ENCODE results near the gene CPNE1. TPM values are rescaled to one million over a fixed set of nuclear protein-coding genes. Genes with fewer than 3 reads are reported as not detected.

The CPNE1 gene
- total RNA-seq, 1 experiment from 2014 or later: 216 TPM

- no peaks in the 10 kb centered on the region for H3K9me2 ChIP-seq (replicated peaks; ENCODE audit: insufficient read depth, low read length)
- DNase-seq: no peak
- no peak overlapping the region for H3K9ac ChIP-seq (ENCODE audit: low read length)
- H3K27ac ChIP-seq (ENCODE audit: low read length): no peak overlapping the region
- H4K20me1 ChIP-seq (ENCODE audit: insufficient read depth, low read depth, low read length): peaks cover 54% of the 10 kb centered on the region
- H3K79me2 ChIP-seq (ENCODE audit: low read length): peaks cover 99% of the 10 kb centered on the region
- no peak overlapping the region for H2AFZ ChIP-seq (ENCODE audit: low read length)
- H3K4me3 ChIP-seq (ENCODE audit: low read length): no peak overlapping the region
- H3K9me3 ChIP-seq (ENCODE audit: low read length): no peaks in the 10 kb centered on the region
- H3K36me3 ChIP-seq (ENCODE audit: insufficient read depth, low read length): peaks cover 65% of the 10 kb centered on the region
- no peak overlapping the region for H3K4me2 ChIP-seq (ENCODE audit: low read depth, low read length, poor library complexity, severe bottlenecking)
- no peaks in the 10 kb centered on the region for H3K27me3 ChIP-seq (ENCODE audit: low read length)
- H3K4me1 ChIP-seq (ENCODE audit: low read length): no peaks in the 10 kb centered on the region
These were observed 10.8 kb downstream of the CPNE1 start for GRCh38 chr20:35653893-35654292.

DNA sequence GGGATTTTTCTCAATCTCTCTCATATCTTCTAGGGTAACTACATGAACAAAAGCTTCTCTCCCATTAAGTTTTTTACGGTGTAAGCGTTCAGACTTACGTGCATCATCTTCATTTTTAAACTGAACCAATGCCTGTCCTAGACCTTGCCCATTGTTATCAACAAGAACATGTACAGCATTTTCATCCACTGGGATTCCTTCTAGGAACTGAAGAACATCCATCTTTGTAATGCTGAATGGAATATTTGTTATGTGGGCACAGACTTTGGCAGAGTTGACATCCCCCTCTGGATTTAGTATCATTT lies 11.3 kb downstream of the CPNE1 start:
- Histone ChIP-seq H3K9ac (ENCODE audit: low read length) (no peak overlapping the region), H3K27ac (ENCODE audit: low read length) (no peak overlapping the region), H3K36me3 (ENCODE audit: insufficient read depth, low read length) (peaks cover 63% of the 10 kb centered on the region), H3K4me2 (ENCODE audit: low read depth, low read length, poor library complexity, severe bottlenecking) (no peak overlapping the region), H3K4me3 (ENCODE audit: low read length) (no peak overlapping the region), H4K20me1 (ENCODE audit: insufficient read depth, low read depth, low read length) (peaks cover 50% of the 10 kb centered on the region), H3K9me3 (ENCODE audit: low read length) (no peaks in the 10 kb centered on the region), H3K79me2 (ENCODE audit: low read length) (peaks cover 99% of the 10 kb centered on the region), H3K4me1 (ENCODE audit: low read length) (no peaks in the 10 kb centered on the region), H3K9me2 (replicated peaks; ENCODE audit: insufficient read depth, low read length) (no peaks in the 10 kb centered on the region), H3K27me3 (ENCODE audit: low read length) (no peaks in the 10 kb centered on the region), H2AFZ (ENCODE audit: low read length) (no peak overlapping the region)
- DNase-seq: no peak

- H3K9me3 ChIP-seq (ENCODE audit: low read length): no peaks in the 10 kb centered on the region
- peaks cover 47% of the 10 kb centered on the region for H4K20me1 ChIP-seq (ENCODE audit: insufficient read depth, low read depth, low read length)
- H2AFZ ChIP-seq (ENCODE audit: low read length): no peak overlapping the region
- H3K4me2 ChIP-seq (ENCODE audit: low read depth, low read length, poor library complexity, severe bottlenecking): no peak overlapping the region
- DNase-seq: no peak
- H3K79me2 ChIP-seq (ENCODE audit: low read length): peaks cover 99% of the 10 kb centered on the region
- no peak overlapping the region for H3K4me3 ChIP-seq (ENCODE audit: low read length)
- no peaks in the 10 kb centered on the region for H3K4me1 ChIP-seq (ENCODE audit: low read length)
- peaks cover 63% of the 10 kb centered on the region for H3K36me3 ChIP-seq (ENCODE audit: insufficient read depth, low read length)
- no peaks in the 10 kb centered on the region for H3K9me2 ChIP-seq (replicated peaks; ENCODE audit: insufficient read depth, low read length)
- H3K27ac ChIP-seq (ENCODE audit: low read length): no peak overlapping the region
- H3K27me3 ChIP-seq (ENCODE audit: low read length): no peaks in the 10 kb centered on the region
- no peak overlapping the region for H3K9ac ChIP-seq (ENCODE audit: low read length)
These were observed 11.9 kb downstream of the CPNE1 start for GRCh38 chr20:35652641-35653429.

DNA sequence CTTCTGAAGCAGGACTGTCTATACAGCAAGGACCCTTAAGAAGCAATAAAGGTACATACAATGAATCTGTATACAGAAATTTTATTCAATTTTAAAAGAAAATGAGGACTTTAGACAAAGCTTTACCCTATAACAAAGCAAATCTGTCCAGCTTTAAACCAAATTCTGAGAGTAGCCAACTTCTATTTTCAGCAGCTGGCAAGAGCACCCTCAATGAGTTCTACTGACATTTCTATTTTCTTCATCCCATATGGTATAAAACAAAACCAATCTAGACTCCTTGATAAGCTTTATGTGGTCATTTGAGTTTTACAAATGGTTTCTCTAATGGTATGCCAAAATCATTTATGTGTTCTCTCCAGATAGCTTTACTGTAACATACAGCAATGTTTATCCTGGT lies 12.7 kb downstream of the CPNE1 start:
- Histone ChIP-seq H3K9ac (ENCODE audit: low read length) (no peak overlapping the region), H3K9me2 (replicated peaks; ENCODE audit: insufficient read depth, low read length) (no peaks in the 10 kb centered on the region), H2AFZ (ENCODE audit: low read length) (no peak overlapping the region), H3K79me2 (ENCODE audit: low read length) (peaks cover 98% of the 10 kb centered on the region), H3K4me2 (ENCODE audit: low read depth, low read length, poor library complexity, severe bottlenecking) (no peak overlapping the region), H3K4me1 (ENCODE audit: low read length) (no peaks in the 10 kb centered on the region), H3K4me3 (ENCODE audit: low read length) (no peak overlapping the region), H3K27ac (ENCODE audit: low read length) (no peak overlapping the region), H3K9me3 (ENCODE audit: low read length) (no peaks in the 10 kb centered on the region), H3K27me3 (ENCODE audit: low read length) (no peaks in the 10 kb centered on the region), H4K20me1 (ENCODE audit: insufficient read depth, low read depth, low read length) (peaks cover 39% of the 10 kb centered on the region), H3K36me3 (ENCODE audit: insufficient read depth, low read length) (peaks cover 60% of the 10 kb centered on the region)
- no peak for DNase-seq

- H3K27ac ChIP-seq (ENCODE audit: low read length): no peak overlapping the region
- peaks cover 96% of the 10 kb centered on the region for H3K79me2 ChIP-seq (ENCODE audit: low read length)
- H4K20me1 ChIP-seq (ENCODE audit: insufficient read depth, low read depth, low read length): peaks cover 28% of the 10 kb centered on the region
- H3K4me3 ChIP-seq (ENCODE audit: low read length): no peak overlapping the region
- no peaks in the 10 kb centered on the region for H3K9me2 ChIP-seq (replicated peaks; ENCODE audit: insufficient read depth, low read length)
- no peaks in the 10 kb centered on the region for H3K9me3 ChIP-seq (ENCODE audit: low read length)
- H3K4me2 ChIP-seq (ENCODE audit: low read depth, low read length, poor library complexity, severe bottlenecking): no peak overlapping the region
- no peak for DNase-seq
- no peak overlapping the region for H3K9ac ChIP-seq (ENCODE audit: low read length)
- no peak overlapping the region for H2AFZ ChIP-seq (ENCODE audit: low read length)
- no peaks in the 10 kb centered on the region for H3K4me1 ChIP-seq (ENCODE audit: low read length)
- H3K27me3 ChIP-seq (ENCODE audit: low read length): no peaks in the 10 kb centered on the region
- H3K36me3 ChIP-seq (ENCODE audit: insufficient read depth, low read length): peaks cover 47% of the 10 kb centered on the region
These were observed 14.1 kb downstream of the CPNE1 start for GRCh38 chr20:35650632-35651031.

GRCh38 chr20:35648836-35649235 lies 15.9 kb downstream of the CPNE1 start:
- no peak for DNase-seq
- peaks cover 10% of the 10 kb centered on the region for H4K20me1 ChIP-seq (ENCODE audit: insufficient read depth, low read depth, low read length)
- no peaks in the 10 kb centered on the region for H3K27me3 ChIP-seq (ENCODE audit: low read length)
- H3K79me2 ChIP-seq (ENCODE audit: low read length): peaks cover 96% of the 10 kb centered on the region
- H3K36me3 ChIP-seq (ENCODE audit: insufficient read depth, low read length): peaks cover 29% of the 10 kb centered on the region; the same call in 1 of the 2 replicates
- no peak overlapping the region for H2AFZ ChIP-seq (ENCODE audit: low read length)
- no peak overlapping the region for H3K9ac ChIP-seq (ENCODE audit: low read length)
- no peaks in the 10 kb centered on the region for H3K9me3 ChIP-seq (ENCODE audit: low read length)
- no peak overlapping the region for H3K4me2 ChIP-seq (ENCODE audit: low read depth, low read length, poor library complexity, severe bottlenecking)
- H3K4me3 ChIP-seq (ENCODE audit: low read length): no peak overlapping the region
- no peaks in the 10 kb centered on the region for H3K4me1 ChIP-seq (ENCODE audit: low read length)
- H3K9me2 ChIP-seq (replicated peaks; ENCODE audit: insufficient read depth, low read length): no peaks in the 10 kb centered on the region
- H3K27ac ChIP-seq (ENCODE audit: low read length): no peak overlapping the region

DNA sequence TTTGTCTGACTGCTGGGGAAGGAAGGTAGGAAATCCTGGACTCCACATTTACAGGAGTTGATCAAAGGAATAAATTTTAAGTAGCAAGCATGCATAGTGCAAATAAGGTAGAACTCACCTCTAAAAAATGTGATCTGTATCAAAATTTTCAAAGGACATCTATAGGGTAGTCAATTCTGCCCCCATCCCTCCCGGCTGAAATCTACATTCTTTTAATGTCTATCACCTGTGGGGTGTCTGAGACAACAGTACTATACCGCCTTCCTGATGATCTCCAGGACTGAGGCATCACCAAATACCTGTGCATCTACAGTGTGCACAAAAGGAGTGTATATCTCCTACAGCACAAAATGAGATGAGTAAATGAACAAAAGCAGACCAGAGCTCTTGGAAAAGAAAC lies 19.9 kb downstream of the CPNE1 start:
- Histone ChIP-seq H2AFZ (ENCODE audit: low read length) (no peak overlapping the region), H3K36me3 (ENCODE audit: insufficient read depth, low read length) (peaks cover 5% of the 10 kb centered on the region; the same call in 1 of the 2 replicates), H3K4me3 (ENCODE audit: low read length) (no peak overlapping the region), H3K9me3 (ENCODE audit: low read length) (no peaks in the 10 kb centered on the region), H3K79me2 (ENCODE audit: low read length) (peaks cover 94% of the 10 kb centered on the region), H3K27ac (ENCODE audit: low read length) (no peak overlapping the region), H3K9ac (ENCODE audit: low read length) (no peak overlapping the region), H3K27me3 (ENCODE audit: low read length) (no peaks in the 10 kb centered on the region), H4K20me1 (ENCODE audit: insufficient read depth, low read depth, low read length) (no peaks in the 10 kb centered on the region), H3K9me2 (replicated peaks; ENCODE audit: insufficient read depth, low read length) (no peaks in the 10 kb centered on the region), H3K4me1 (ENCODE audit: low read length) (no peaks in the 10 kb centered on the region), H3K4me2 (ENCODE audit: low read depth, low read length, poor library complexity, severe bottlenecking) (no peak overlapping the region)
- DNase-seq: no peak

DNA sequence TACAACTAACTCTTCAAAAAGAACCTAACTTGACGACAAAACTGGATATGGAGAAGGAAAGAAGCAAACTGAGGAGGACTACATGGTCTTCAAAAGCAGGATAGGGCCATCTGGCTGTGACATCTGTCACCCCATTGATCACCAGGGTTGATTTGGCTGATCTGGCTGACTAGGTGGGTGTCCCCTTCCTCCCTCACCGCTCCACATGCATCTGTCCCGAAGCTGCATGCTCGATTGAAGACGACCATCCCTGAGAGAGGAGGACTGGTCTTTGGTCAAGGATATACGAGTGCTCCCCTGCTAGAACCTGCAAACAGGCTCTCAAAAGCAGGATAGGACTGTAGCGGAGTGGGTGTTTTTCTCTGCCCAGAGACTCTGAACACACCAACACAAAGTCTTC lies 21.7 kb downstream of the CPNE1 start:
- Histone ChIP-seq H3K4me2 (ENCODE audit: low read depth, low read length, poor library complexity, severe bottlenecking) (no peak overlapping the region), H3K4me3 (ENCODE audit: low read length) (no peak overlapping the region), H3K9ac (ENCODE audit: low read length) (no peak overlapping the region), H2AFZ (ENCODE audit: low read length) (no peak overlapping the region), H3K27me3 (ENCODE audit: low read length) (no peaks in the 10 kb centered on the region), H3K79me2 (ENCODE audit: low read length) (peaks cover 94% of the 10 kb centered on the region), H3K9me3 (ENCODE audit: low read length) (no peaks in the 10 kb centered on the region), H3K9me2 (replicated peaks; ENCODE audit: insufficient read depth, low read length) (no peaks in the 10 kb centered on the region), H3K27ac (ENCODE audit: low read length) (no peak overlapping the region), H3K36me3 (ENCODE audit: insufficient read depth, low read length) (0 out of 2 replicates have a peak, but pooled peaks cover 3% of the 10 kb centered on the region), H4K20me1 (ENCODE audit: insufficient read depth, low read depth, low read length) (no peaks in the 10 kb centered on the region), H3K4me1 (ENCODE audit: low read length) (no peaks in the 10 kb centered on the region)
- DNase-seq: no peak
